A673 (cell line): ENCODE data around the gene CUX1. TPM values are rescaled to one million over a fixed set of nuclear protein-coding genes. Genes with fewer than 3 reads are reported as not detected.

Experiments
- BruUV-seq: library from RNA; stranded (reverse); fragments of 400-500 nt; replicated peaks from 2 replicates; lab custom pipeline; 2021; lab: Mats Ljungman, UMichigan
- CTCF ChIA-PET: fragments of 300-600 bp; sonication (Branson Sonifier 250); formaldehyde crosslinking; loops from one replicate; lab custom pipeline; 2022; ENCODE audit warnings: antibody characterized with exemption; lab: Charles Lee
- POLR2A ChIA-PET: fragments of 300-600 bp; sonication (Branson Sonifier 250); formaldehyde crosslinking; loops from one replicate; lab custom pipeline; 2022; ENCODE audit warnings: antibody characterized with exemption; ENCODE audit not compliant: low non-redundant PET; lab: Charles Lee
- DNase-seq: peaks from one replicate; pipeline ENCODE4 v3.0.0-alpha.2; 2015; ENCODE audit warnings: low spot score
- H3K27ac ChIP-seq: fragments of 200-600 bp; sonication (generic); 2 replicates; pipeline ENCODE4 v1.5.1; 2016; ENCODE audit warnings: mixed run types, low read depth, mild to moderate bottlenecking, mixed read lengths, antibody characterized with exemption, low read length; ENCODE audit not compliant: poor library complexity, severe bottlenecking
- H3K27me3 ChIP-seq: fragments of 200-600 bp; sonication (generic); replicated peaks from 2 replicates; pipeline ENCODE4 v1.6.1; 2017; ENCODE audit warnings: mixed run types, low read depth, mild to moderate bottlenecking, mixed read lengths, antibody characterized with exemption, low read length; ENCODE audit not compliant: insufficient read depth, poor library complexity
- H3K36me3 ChIP-seq: fragments of 200-600 bp; sonication (generic); 2 replicates; pipeline ENCODE4 v1.6.1; 2016; ENCODE audit warnings: mixed run types, mild to moderate bottlenecking, mixed read lengths, antibody characterized with exemption, low read length; ENCODE audit not compliant: insufficient read depth, poor library complexity, severe bottlenecking
- H3K4me1 ChIP-seq: fragments of 200-600 bp; sonication (generic); 2 replicates; pipeline ENCODE4 v1.6.1; 2017; ENCODE audit warnings: mixed run types, mild to moderate bottlenecking, mixed read lengths, antibody characterized with exemption, low read length; ENCODE audit not compliant: insufficient read depth, poor library complexity, severe bottlenecking
- H3K4me3 ChIP-seq: fragments of 200-600 bp; sonication (generic); 2 replicates; pipeline ENCODE4 v1.5.1; 2016; ENCODE audit warnings: low read depth, mixed run types, mild to moderate bottlenecking, mixed read lengths, low read length; ENCODE audit not compliant: poor library complexity, severe bottlenecking
- H3K9me3 ChIP-seq: fragments of 200-600 bp; sonication (generic); 2 replicates; pipeline ENCODE4 v1.6.1; 2016; ENCODE audit warnings: mixed run types, low read depth, mild to moderate bottlenecking, mixed read lengths, antibody characterized with exemption, low read length; ENCODE audit not compliant: poor library complexity, severe bottlenecking
- CTCF ChIP-seq: fragments of 300-800, 200-600 bp; sonication (generic); conservative IDR thresholded peaks from 2 replicates; pipeline ENCODE4 v1.5.1; 2017; ENCODE audit warnings: low read depth, mild to moderate bottlenecking, antibody characterized with exemption, low read length, moderate library complexity, mixed read lengths
- EZH2 ChIP-seq: fragments of 200-600 bp; sonication (generic); IDR thresholded peaks from 2 replicates; pipeline ENCODE4 v1.6.1; 2017; ENCODE audit warnings: borderline replicate concordance, low read depth, mild to moderate bottlenecking, mixed read lengths, antibody characterized with exemption, low read length; ENCODE audit not compliant: poor library complexity, severe bottlenecking
- intact Hi-C: fragments of 100-400 bp; cut with micrococcal nuclease; formaldehyde crosslinking; loops from one replicate; pipeline ENCODE4 v1.10.0; 2022; ENCODE audit not compliant: unreplicated experiment
- total RNA-seq: library from RNA; stranded (reverse); gene quantifications from 2 replicates; pipeline ENCODE4 v1.2.3, GENCODE V29; 2021

The CUX1 gene
- total RNA-seq, 1 experiment from 2014 or later: 49.4 TPM

GRCh38 chr7:101916041-101916800 lies 98.8 kb downstream of the CUX1 start:
- ChIA-PET POLR2A (no interaction called here), CTCF (no interaction called here)
- Histone ChIP-seq H3K27me3 (no peaks in the 10 kb centered on the region), H3K4me3 (no peak overlapping the region), H3K9me3 (no peaks in the 10 kb centered on the region), H3K36me3 (peaks cover 4% of the 10 kb centered on the region), H3K27ac (no peak overlapping the region), H3K4me1 (no peaks in the 10 kb centered on the region)
- no TSS peak for BruUV-seq
- DNase-seq: no peak
- TF ChIP-seq CTCF (no peak), EZH2 (no peak)
- intact Hi-C loops: no loop called here

- BruUV-seq: no TSS peak
- Histone ChIP-seq H3K4me3 (no peak overlapping the region), H3K36me3 (peaks cover 4% of the 10 kb centered on the region), H3K27ac (no peak overlapping the region), H3K4me1 (no peaks in the 10 kb centered on the region), H3K27me3 (no peaks in the 10 kb centered on the region), H3K9me3 (no peaks in the 10 kb centered on the region)
- TF ChIP-seq CTCF: no peak
- no peak for TF ChIP-seq EZH2
- intact Hi-C loops: no loop called here
- ChIA-PET CTCF (no interaction called here), POLR2A (no interaction called here)
- DNase-seq: no peak
Observed at GRCh38 chr7:101916876-101917275, 99.5 kb downstream of the CUX1 start.

GRCh38 chr7:101917566-101917965 lies 100.1 kb downstream of the CUX1 start:
- DNase-seq: no peak
- POLR2A ChIA-PET: no interaction called here
- Histone ChIP-seq H3K27me3 (no peaks in the 10 kb centered on the region), H3K9me3 (no peaks in the 10 kb centered on the region), H3K4me3 (no peak overlapping the region), H3K36me3 (peaks cover 4% of the 10 kb centered on the region), H3K27ac (no peak overlapping the region), H3K4me1 (no peaks in the 10 kb centered on the region)
- intact Hi-C loops: no loop called here
- TF ChIP-seq EZH2: no peak
- no peak for TF ChIP-seq CTCF
- no TSS peak for BruUV-seq
- CTCF ChIA-PET: no interaction called here
